ENCODE results near the gene TOP2B.

DNA sequence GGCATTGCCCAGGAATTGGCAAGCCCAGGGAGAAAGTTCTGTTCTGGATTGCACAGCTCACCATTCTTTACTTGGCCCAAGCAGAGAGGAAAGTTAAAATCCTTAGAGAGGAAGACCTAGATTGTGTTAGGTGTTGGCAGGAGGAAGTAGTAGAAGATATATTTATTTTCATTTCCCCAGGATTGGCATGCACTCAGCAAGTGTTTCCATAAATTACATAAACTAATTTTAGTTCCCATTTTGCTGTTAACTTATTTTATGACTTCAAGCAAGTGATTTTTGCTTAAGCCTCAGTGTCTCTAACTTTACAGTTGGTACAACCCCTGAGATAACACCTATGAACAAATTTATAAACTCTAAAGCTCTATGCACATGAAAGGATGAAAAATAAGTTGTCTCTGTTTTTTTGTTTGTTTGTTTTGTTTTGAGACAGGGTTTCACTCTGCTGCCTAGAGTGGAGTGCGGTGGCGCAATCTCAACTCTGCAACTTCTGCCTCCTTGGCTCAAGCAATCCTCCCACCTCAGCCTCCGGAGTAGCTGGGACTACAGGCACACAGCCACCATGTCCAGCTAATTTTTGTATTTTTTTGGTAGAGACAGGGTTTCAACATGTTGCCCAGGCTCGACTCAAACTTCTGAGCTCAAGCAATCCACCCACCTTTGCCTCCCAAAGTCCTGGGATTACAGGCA, 31.2 kb upstream of the TOP2B start:
- TF ChIP-seq EZH2 (IDR thresholded peaks at IDR 0.05; ENCODE audit: insufficient read depth, poor library complexity, severe bottlenecking) (no peak), EZH2phosphoT487 (IDR thresholded peaks at IDR 0.05; ENCODE audit: insufficient read depth, low read depth) (no peak)

Data from GM23248 (cell line).